Heart left ventricle (tissue), 13 donors: ENCODE results near the gene HCFC2.

Experiments used
- POLR2A ChIP-seq, 2 donors: fragments of 450-650 bp; IDR thresholded peaks; one replicate each; pipeline ENCODE4 v1.6.1; 2017; ENCODE audit warnings: antibody characterized with exemption in 2 of 2, mild to moderate bottlenecking in 2 of 2, moderate library complexity in 2 of 2
- TF ChIP-seq, protein P1 (sequence below), 12 donors: fragments of 200-600 bp; sonication (generic) in 4 of 12; IDR thresholded peaks; one replicate each; pipeline versions ENCODE4 v1.5.0 to v1.8.0; 2018 to 2022; ENCODE audit warnings: antibody characterized with exemption in 12 of 12, mild to moderate bottlenecking in 5 of 12
- donor health status: ischemic (EF 13 %, LVEDD 7.1; RV severe dilation, severe dysfunction).
- donor health status: DM: no; HTN: yes; CAD: no.
- donor health status: DM: no; HTN: no; CAD: no.
- donor health status: ischemic (EF 25% LVEDD 6.9; RV normal size, moderate dysfunction).
- donor health status: ischemic (EF 25% LVEDD 5.7; RV mildly dilated, moderate dysfunction).
- donor health status: ischemic (EF 35%, LVEDD 5.7; RV mildly dilated, moderate dysfunction).
- donor health status: nonischemic (EF 11% LVEDD 7.7; RV severe dilation, severe dysfunction).
- donor health status: DM: yes; HTN: yes; CAD: no.
- donor health status: PGD.
- donor health status: ischemic (EF 29% LVEDD 5.4; RV normal size, mild dysfunction).
- donor health status: nonischemic (EF 23%, LVEDD 6.1; RV moderate dilation, normal function).

- TF ChIP-seq, protein P1, sequence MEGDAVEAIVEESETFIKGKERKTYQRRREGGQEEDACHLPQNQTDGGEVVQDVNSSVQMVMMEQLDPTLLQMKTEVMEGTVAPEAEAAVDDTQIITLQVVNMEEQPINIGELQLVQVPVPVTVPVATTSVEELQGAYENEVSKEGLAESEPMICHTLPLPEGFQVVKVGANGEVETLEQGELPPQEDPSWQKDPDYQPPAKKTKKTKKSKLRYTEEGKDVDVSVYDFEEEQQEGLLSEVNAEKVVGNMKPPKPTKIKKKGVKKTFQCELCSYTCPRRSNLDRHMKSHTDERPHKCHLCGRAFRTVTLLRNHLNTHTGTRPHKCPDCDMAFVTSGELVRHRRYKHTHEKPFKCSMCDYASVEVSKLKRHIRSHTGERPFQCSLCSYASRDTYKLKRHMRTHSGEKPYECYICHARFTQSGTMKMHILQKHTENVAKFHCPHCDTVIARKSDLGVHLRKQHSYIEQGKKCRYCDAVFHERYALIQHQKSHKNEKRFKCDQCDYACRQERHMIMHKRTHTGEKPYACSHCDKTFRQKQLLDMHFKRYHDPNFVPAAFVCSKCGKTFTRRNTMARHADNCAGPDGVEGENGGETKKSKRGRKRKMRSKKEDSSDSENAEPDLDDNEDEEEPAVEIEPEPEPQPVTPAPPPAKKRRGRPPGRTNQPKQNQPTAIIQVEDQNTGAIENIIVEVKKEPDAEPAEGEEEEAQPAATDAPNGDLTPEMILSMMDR (IDR thresholded peaks at IDR 0.05) = no peak
- no peak for TF ChIP-seq POLR2A (IDR thresholded peaks at IDR 0.05)
These were observed 4.4 kb upstream of the HCFC2 start for GRCh38 chr12:104059963-104060362.
